Brain microvascular endothelial cell (primary cell): Measurements from ENCODE around the gene ZNF213.
A peak's percentile ranks its signal among the peaks of the same experiment; 100 is the strongest.

Experiments used
- DNase-seq: peaks from one replicate; pipeline ENCODE4 v3.0.0-alpha.2; 2020
- H3K27ac ChIP-seq: fragments of 250-450 bp; sonication (Bioruptor Pico); 2 replicates; pipeline ENCODE4 v1.5.1; 2020; ENCODE audit warnings: mild to moderate bottlenecking, moderate library complexity
- H3K27me3 ChIP-seq: fragments of 250-450 bp; sonication (Bioruptor Pico); replicated peaks from 2 replicates; pipeline ENCODE4 v1.5.1; 2020; ENCODE audit warnings: mild to moderate bottlenecking
- H3K36me3 ChIP-seq: fragments of 250-450 bp; sonication (Bioruptor Pico); replicated peaks from 2 replicates; pipeline ENCODE4 v1.5.1; 2020; ENCODE audit warnings: mild to moderate bottlenecking
- H3K4me3 ChIP-seq: 2 replicates; pipeline ENCODE4 v1.5.1; 2011; ENCODE audit warnings: low read depth, mild to moderate bottlenecking, control low read depth, low read length, moderate library complexity
- in situ Hi-C: cut with HindIII; loops from 2 replicates; pipeline ENCODE4 v1.10.0; 2017; ENCODE audit warnings: low sequenced_read_pairs, low pct_ligation_motif_present
- TF ChIP-seq, protein P1 (sequence below): IDR thresholded peaks from 2 replicates; pipeline ENCODE4 v1.5.1; 2011; ENCODE audit warnings: low read depth, mild to moderate bottlenecking, moderate library complexity, low read length, control low read depth, inconsistent platforms; ENCODE audit errors: missing control alignments

Gene ZNF213, protein sequence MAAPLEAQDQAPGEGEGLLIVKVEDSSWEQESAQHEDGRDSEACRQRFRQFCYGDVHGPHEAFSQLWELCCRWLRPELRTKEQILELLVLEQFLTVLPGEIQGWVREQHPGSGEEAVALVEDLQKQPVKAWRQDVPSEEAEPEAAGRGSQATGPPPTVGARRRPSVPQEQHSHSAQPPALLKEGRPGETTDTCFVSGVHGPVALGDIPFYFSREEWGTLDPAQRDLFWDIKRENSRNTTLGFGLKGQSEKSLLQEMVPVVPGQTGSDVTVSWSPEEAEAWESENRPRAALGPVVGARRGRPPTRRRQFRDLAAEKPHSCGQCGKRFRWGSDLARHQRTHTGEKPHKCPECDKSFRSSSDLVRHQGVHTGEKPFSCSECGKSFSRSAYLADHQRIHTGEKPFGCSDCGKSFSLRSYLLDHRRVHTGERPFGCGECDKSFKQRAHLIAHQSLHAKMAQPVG

GRCh38 chr16:3134338-3135125 is at the start of gene ZNF213:
TSS of gene ZNF213 (plus strand) at chr16:3135029. CDS start at chr16:3137281, 2,252 bp downstream.
- TF ChIP-seq, protein P1, sequence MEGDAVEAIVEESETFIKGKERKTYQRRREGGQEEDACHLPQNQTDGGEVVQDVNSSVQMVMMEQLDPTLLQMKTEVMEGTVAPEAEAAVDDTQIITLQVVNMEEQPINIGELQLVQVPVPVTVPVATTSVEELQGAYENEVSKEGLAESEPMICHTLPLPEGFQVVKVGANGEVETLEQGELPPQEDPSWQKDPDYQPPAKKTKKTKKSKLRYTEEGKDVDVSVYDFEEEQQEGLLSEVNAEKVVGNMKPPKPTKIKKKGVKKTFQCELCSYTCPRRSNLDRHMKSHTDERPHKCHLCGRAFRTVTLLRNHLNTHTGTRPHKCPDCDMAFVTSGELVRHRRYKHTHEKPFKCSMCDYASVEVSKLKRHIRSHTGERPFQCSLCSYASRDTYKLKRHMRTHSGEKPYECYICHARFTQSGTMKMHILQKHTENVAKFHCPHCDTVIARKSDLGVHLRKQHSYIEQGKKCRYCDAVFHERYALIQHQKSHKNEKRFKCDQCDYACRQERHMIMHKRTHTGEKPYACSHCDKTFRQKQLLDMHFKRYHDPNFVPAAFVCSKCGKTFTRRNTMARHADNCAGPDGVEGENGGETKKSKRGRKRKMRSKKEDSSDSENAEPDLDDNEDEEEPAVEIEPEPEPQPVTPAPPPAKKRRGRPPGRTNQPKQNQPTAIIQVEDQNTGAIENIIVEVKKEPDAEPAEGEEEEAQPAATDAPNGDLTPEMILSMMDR: no peak
- H3K4me3 ChIP-seq: peak within 1 kb of the TSS; percentile 99
- H3K36me3 ChIP-seq: peaks cover 16% of the 10 kb centered on the region
- in situ Hi-C loops: no loop called here
- DNase-seq: peak; percentile 98
- peak within 1 kb of the TSS; percentile 93 for H3K27ac ChIP-seq
- no peaks in the 10 kb centered on the region for H3K27me3 ChIP-seq

DNA sequence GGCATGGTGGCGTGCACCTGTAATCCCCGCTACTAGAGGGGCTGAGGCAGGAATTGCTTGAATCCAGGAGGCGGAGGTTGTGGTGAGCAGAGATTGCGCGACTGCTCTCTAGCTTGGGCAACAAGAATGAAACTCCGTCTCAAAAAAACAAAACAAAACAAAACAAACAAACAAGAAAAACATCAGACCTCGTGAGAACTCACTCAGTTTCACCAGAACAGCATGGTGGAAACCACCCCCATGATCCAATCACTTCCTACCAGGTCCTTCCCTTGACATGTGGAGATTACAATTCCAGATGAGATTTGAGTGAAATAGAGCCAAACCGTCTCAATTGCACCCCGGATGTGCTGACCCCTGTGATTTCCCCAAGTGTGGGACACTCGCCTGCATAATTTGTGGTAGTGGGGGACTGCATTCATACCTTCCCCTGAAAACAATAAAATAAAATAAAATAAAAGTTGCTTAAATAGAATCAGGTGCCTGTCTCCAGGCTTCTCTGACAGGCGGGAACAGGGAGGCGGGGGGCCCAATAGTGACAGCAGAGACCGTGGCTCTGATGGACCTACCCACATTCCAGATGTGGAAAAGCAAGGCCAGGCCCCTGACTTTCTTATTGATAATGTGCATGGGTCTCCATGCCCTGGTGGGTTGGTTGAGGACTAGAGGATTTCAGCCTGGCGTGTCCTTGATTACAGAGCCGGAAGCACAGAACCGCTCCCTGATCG is 48.8 kb upstream of the ZNF213 start:
- Histone ChIP-seq H3K27ac (no peak overlapping the region), H3K27me3 (no peaks in the 10 kb centered on the region), H3K36me3 (no peaks in the 10 kb centered on the region), H3K4me3 (no peak overlapping the region)
- TF ChIP-seq, protein P1: no peak
- in situ Hi-C loops: no loop called here
- DNase-seq: no peak

GRCh38 chr16:3086596-3087242 is 48.1 kb upstream of the ZNF213 start:
- no peaks in the 10 kb centered on the region for H3K27me3 ChIP-seq
- TF ChIP-seq, protein P1: no peak
- in situ Hi-C loops: no loop called here
- no peak overlapping the region for H3K4me3 ChIP-seq
- no peaks in the 10 kb centered on the region for H3K36me3 ChIP-seq
- no peak for DNase-seq
- no peak overlapping the region for H3K27ac ChIP-seq

DNA sequence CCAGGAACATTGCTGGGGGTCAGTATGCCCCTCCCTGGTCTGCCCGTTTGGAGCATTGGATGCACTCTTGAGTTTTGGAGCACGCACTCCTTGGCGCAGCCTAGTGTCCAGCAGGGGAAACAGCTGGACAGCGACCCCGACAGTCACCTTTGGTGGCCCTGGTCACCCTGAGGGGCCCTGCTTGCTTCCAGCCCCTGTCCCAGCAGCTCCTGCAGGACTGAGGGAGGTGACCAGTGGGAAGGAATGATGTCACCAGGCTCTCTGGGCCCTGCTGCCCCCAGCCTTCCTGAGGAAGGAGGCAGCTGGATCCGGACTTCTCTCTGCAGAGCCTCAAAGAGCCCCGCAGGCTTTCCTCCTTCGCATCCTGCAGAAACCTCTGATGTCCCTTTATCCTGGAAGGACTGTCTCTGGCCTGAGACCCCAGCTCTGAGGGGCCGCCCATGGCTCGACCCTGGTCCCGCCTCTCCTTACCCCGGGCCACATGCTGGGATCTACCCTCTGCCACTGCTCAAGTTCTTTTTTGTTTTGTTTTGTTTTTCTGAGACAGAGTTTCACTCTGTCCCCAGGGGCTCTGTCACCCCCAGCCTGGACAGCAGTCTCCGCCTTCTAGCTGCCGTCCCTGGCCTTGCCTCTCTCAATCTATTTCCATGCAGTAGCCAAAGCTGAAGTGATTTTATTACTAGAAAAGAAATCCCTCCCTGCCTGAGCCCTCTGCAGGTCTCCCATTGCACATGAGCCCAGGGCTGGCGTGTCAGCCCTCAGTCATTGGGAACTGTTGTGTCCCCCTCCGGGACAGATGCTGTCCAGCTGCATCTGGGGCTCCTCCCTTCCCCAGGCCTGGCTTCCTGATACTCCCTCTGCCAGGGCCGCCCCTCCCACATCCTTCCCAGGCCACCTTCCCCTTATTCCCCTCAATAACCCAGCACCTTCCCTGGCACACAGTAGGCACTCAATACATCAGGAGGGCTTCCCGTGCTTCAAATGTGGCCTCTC is 47.3 kb upstream of the ZNF213 start:
- peaks cover 3% of the 10 kb centered on the region for H3K27me3 ChIP-seq
- in situ Hi-C loops: no loop called here
- no peak for DNase-seq
- TF ChIP-seq, protein P1: peak; percentile 41
- H3K27ac ChIP-seq: no peak overlapping the region
- H3K36me3 ChIP-seq: no peaks in the 10 kb centered on the region
- no peak overlapping the region for H3K4me3 ChIP-seq
